PC-3 (cell line): ENCODE measurements around the gene RPS4Y1.

Source experiments
- EZH2 ChIP-seq: fragments of 300-600 bp; sonication (generic); IDR thresholded peaks from one replicate; pipeline ENCODE4 v1.6.1; 2017; ENCODE audit warnings: antibody characterized with exemption, mild to moderate bottlenecking, low read length; ENCODE audit not compliant: unreplicated experiment
- TF ChIP-seq, protein P1 (sequence below): fragments of 300-600 bp; sonication (generic); conservative IDR thresholded peaks from 2 replicates; pipeline ENCODE4 v1.5.1; 2017; ENCODE audit warnings: antibody characterized with exemption, low read depth, mild to moderate bottlenecking, low read length

DNA sequence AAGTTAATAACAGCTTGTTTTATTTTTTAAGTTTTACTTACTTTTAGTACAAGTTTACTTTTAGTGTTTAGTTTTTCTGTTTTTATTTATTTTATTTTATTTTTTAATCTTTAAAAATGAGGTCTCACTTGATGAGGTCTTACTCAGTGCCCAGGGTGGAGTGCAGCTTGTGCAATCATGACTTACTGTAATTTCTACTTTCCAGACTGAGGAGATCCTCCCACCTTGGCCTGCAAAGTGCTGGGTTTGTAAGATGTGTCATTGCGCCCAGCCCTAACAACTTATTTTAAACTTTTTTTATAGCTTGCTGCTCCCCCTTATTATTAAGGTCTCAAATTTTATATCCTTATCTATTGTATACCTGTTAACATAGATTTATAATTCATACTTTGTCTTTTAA, 52.1 kb downstream of the RPS4Y1 start:
- TF ChIP-seq, protein P1, sequence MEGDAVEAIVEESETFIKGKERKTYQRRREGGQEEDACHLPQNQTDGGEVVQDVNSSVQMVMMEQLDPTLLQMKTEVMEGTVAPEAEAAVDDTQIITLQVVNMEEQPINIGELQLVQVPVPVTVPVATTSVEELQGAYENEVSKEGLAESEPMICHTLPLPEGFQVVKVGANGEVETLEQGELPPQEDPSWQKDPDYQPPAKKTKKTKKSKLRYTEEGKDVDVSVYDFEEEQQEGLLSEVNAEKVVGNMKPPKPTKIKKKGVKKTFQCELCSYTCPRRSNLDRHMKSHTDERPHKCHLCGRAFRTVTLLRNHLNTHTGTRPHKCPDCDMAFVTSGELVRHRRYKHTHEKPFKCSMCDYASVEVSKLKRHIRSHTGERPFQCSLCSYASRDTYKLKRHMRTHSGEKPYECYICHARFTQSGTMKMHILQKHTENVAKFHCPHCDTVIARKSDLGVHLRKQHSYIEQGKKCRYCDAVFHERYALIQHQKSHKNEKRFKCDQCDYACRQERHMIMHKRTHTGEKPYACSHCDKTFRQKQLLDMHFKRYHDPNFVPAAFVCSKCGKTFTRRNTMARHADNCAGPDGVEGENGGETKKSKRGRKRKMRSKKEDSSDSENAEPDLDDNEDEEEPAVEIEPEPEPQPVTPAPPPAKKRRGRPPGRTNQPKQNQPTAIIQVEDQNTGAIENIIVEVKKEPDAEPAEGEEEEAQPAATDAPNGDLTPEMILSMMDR, result no peak
- TF ChIP-seq EZH2, result no peak
